Right lobe of liver (tissue), 6 donors: ENCODE data around the gene C9orf50. TPM values are rescaled to one million over a fixed set of nuclear protein-coding genes. Genes with fewer than 3 reads are reported as not detected.
"Not testable (repeated sequence)": the region's sequence is repeated elsewhere in the genome, so short reads cannot be mapped to it uniquely, and the experiment has no call there.

Experiments
- ATAC-seq, 4 donors: fragments of 200-7000 bp; cut with Tn5 transposase; one replicate each; pipeline ENCODE4 v1.9.1; 2020; ENCODE audit warnings: mild to moderate bottlenecking in 4 of 4, moderate library complexity in 4 of 4
- DNase-seq, 3 donors: peaks; one replicate each; pipeline ENCODE4 v3.0.0-alpha.2; 2020
- H3K27ac ChIP-seq, 3 donors: fragments of 200-600 bp; one replicate each; pipeline ENCODE4 v1.8.0; 2022
- H3K27me3 ChIP-seq, 2 donors: fragments of 200-600 bp; one replicate each; pipeline ENCODE4 v1.8.0; 2022
- H3K36me3 ChIP-seq, 4 donors: fragments of 200-600 bp; sonication (generic) in 1 of 4; one replicate each; pipeline versions ENCODE4 v1.5.1 to v1.8.0; 2017 to 2022; ENCODE audit warnings: control low read depth in 1 of 4
- H3K4me1 ChIP-seq, 4 donors: fragments of 200-600 bp; sonication (generic) in 1 of 4; one replicate each; pipeline versions ENCODE4 v1.5.1 to v1.8.0; 2017 to 2022; ENCODE audit warnings: control low read depth in 1 of 4
- H3K4me3 ChIP-seq, 3 donors: fragments of 200-600 bp; one replicate each; pipeline ENCODE4 v1.8.0; 2022
- H3K9me3 ChIP-seq, 4 donors: fragments of 200-600 bp; sonication (generic) in 1 of 4; one replicate each; pipeline versions ENCODE4 v1.5.1 to v1.8.0; 2017 to 2022; ENCODE audit warnings: control low read depth in 1 of 4
- CTCF ChIP-seq, 4 donors: fragments of 200-600 bp in 3 of 4; fragments of 450-650 bp in 1 of 4; IDR thresholded peaks; one replicate each; pipeline versions ENCODE4 v1.5.1 to v1.8.0; 2016 to 2022; ENCODE audit warnings: antibody characterized with exemption in 4 of 4, mild to moderate bottlenecking in 2 of 4
- POLR2A ChIP-seq: fragments of 450-650 bp; IDR thresholded peaks from one replicate; pipeline ENCODE4 v1.6.1; 2017; ENCODE audit warnings: antibody characterized with exemption, mild to moderate bottlenecking
- WGBS: methylation state at CpG from one replicate; pipeline ENCODE4 v1.1.6; 2018; ENCODE audit warnings: low coverage, low lambda C conversion rate; ENCODE audit not compliant: insufficient coverage; ENCODE audit errors: missing lambda C conversion rate; 5-methylcytosine and 5-hydroxymethylcytosine counted together
- intact Hi-C, 2 donors: fragments of 100-400 bp; cut with DNase I; formaldehyde crosslinking; loops; one replicate each; pipeline versions ENCODE4 v1.11.2 to v1.14.1; 2022
- total RNA-seq, 6 experiments: library from RNA; depleted of rRNA in 2 of 6; stranded (reverse); fragments of >200 nt in 2 of 6; fragmentation: NEBNext Ultra II Directional in 3 of 6; extraction: Animal tissue kit (Norgen Biotek cat#: 25700) in 3 of 6; gene quantifications; one replicate each; pipeline versions ENCODE4 v1.1.0 to v1.2.4, GENCODE V29; 2016 to 2023
- donor health status: DM: no; HTN: yes; CAD: no.
- donor health status: DM: no; HTN: no; CAD: no.
- donor health status: DM: no; HTN: no; CAD: no.
- donor health status: DM: no; HTN: yes; CAD: no.
- donor health status: DM: no; HTN: yes; CAD: no.

The C9orf50 gene
- total RNA-seq, 6 experiments from 2014 or later, result not detected

DNA sequence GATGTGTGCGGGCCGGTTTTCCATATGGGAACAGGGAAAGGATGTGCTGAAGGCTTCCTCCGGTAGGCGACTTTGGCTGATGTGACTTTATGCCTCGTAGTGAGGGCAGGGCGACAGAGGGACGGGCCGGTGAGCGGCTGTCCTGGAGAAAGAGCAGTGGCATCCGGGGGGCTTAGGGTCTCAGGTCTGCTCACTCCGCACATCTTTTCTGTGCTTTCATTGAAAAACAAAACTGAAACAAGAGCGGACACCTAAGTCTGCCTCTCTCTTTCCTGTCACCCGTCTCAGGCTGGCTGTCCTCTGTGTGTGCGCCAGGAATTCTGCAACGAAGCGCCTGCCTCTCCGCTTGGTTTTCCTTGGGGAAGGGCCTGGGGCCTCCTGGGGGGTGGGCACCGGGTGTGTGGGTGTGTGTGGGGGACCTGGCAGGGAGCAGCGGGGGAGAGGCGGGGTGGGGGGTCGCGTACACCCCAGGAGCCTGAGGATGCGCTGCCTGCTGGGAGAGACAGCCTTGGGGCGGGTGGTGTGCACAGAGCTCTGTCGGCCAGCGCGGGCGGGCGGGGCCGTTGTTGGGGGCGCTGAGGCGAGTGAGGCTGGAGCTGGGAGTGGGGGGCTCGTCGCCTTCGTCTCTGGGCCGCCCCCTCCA, 44.0 kb upstream of the C9orf50 start:
- Histone ChIP-seq H3K9me3 (no peaks in the 10 kb centered on the region), H3K36me3 (no peaks in the 10 kb centered on the region), H3K4me3 (no peak overlapping the region), H3K27me3 (peaks cover 0 to 9% of the 10 kb centered on the region in 2 donors), H3K27ac (no peak overlapping the region), H3K4me1 (no peaks in the 10 kb centered on the region)
- TF ChIP-seq CTCF (IDR thresholded peaks at IDR 0.05), result no peak
- no peak for TF ChIP-seq POLR2A
- 4% methylated on average over 13 of the region's 36 CpGs for WGBS
- intact Hi-C loops, result no loop called here
- ATAC-seq, result peak in 3 of 4 donors; percentile 28 to 40 (median 38)
- no peak for DNase-seq

GRCh38 chr9:129662239-129662638, 41.3 kb upstream of the C9orf50 start:
- H3K36me3 ChIP-seq, H3K4me3 ChIP-seq, H3K27me3 ChIP-seq, H3K9me3 ChIP-seq, DNase-seq, intact Hi-C loops, ATAC-seq, H3K27ac ChIP-seq, H3K4me1 ChIP-seq: not testable (repeated sequence)
- 35% methylated on average over 3 of the region's 3 CpGs for WGBS

GRCh38 chr9:129661029-129661428, 40.1 kb upstream of the C9orf50 start:
- Histone ChIP-seq H3K27me3 (no peaks in the 10 kb centered on the region), H3K4me3 (no peak overlapping the region), H3K4me1 (no peaks in the 10 kb centered on the region), H3K36me3 (no peaks in the 10 kb centered on the region), H3K9me3 (no peaks in the 10 kb centered on the region), H3K27ac (no peak overlapping the region)
- DNase-seq (no peak), ATAC-seq (no peak)
- intact Hi-C loops, result no loop called here
- TF ChIP-seq CTCF (IDR thresholded peaks at IDR 0.05) (no peak), POLR2A (no peak)
- WGBS, result 64% methylated on average over 2 of the region's 2 CpGs

DNA sequence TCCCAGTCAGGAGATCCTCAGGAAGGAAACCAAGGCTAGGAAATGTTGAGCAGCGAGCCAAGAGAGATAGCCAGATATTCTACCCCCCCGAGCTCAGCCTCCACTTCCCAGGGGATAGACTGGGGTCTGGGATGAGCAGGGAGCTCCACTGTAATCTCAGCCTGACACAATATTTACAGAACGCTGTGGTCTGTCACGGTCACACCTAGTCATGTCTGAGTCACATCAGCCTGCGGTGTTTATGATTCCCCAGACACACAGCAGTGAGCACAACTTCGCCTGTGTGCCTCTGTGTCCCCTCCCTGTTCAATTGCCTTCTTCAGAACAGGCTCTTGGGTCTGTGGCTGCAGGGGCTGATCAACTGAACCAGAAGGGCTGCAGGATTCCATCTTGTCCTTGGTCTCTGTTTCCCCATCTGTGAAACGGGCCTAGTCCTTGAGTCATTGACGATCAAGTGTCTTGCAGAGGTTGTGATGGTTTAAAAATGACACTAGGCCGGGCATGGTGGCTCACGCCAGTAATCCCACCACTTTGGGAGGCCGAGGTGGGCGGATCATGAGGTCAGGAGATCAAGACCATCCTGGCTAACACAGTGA, 36.0 kb upstream of the C9orf50 start:
- TF ChIP-seq POLR2A (no peak), CTCF (IDR thresholded peaks at IDR 0.05) (no peak)
- H3K27ac ChIP-seq, result no peak overlapping the region
- DNase-seq, result no peak
- no peaks in the 10 kb centered on the region for H3K4me1 ChIP-seq
- WGBS, result 63% methylated on average over 8 of the region's 12 CpGs
- no peaks in the 10 kb centered on the region for H3K9me3 ChIP-seq
- intact Hi-C loops, result no loop called here
- no peak overlapping the region for H3K4me3 ChIP-seq
- ATAC-seq, result no peak
- no peaks in the 10 kb centered on the region for H3K27me3 ChIP-seq
- H3K36me3 ChIP-seq, result no peaks in the 10 kb centered on the region

- H3K36me3 ChIP-seq, result no peaks in the 10 kb centered on the region
- DNase-seq, result no peak
- H3K27ac ChIP-seq, result no peak overlapping the region
- 51% methylated on average over 3 of the region's 7 CpGs for WGBS
- no peaks in the 10 kb centered on the region for H3K27me3 ChIP-seq
- H3K9me3 ChIP-seq, result no peaks in the 10 kb centered on the region
- no peaks in the 10 kb centered on the region for H3K4me1 ChIP-seq
- no peak for ATAC-seq
- TF ChIP-seq POLR2A (no peak), CTCF (IDR thresholded peaks at IDR 0.05) (no peak)
- H3K4me3 ChIP-seq, result no peak overlapping the region
- intact Hi-C loops, result no loop called here
Measured at GRCh38 chr9:129655696-129656095, 34.8 kb upstream of the C9orf50 start.
